PC-9 (cell line): ENCODE results near the gene HPS3. TPM values are rescaled to one million over a fixed set of nuclear protein-coding genes. Genes with fewer than 3 reads are reported as not detected.
"Not testable (repeated sequence)": the region's sequence is repeated elsewhere in the genome, so short reads cannot be mapped to it uniquely, and the experiment has no call there.

Experiments
- BruUV-seq: library from RNA; stranded (reverse); fragments of 400-500 nt; replicated peaks from 2 replicates; lab custom pipeline; 2021; lab: Mats Ljungman, UMichigan
- CTCF ChIA-PET: fragments of 300-600 bp; sonication (Branson Sonifier 250); formaldehyde crosslinking; loops from one replicate; lab custom pipeline; 2022; ENCODE audit warnings: antibody characterized with exemption; lab: Charles Lee
- POLR2A ChIA-PET: fragments of 300-600 bp; sonication (Branson Sonifier 250); formaldehyde crosslinking; loops from one replicate; lab custom pipeline; 2022; ENCODE audit warnings: antibody characterized with exemption; ENCODE audit not compliant: unreplicated experiment; lab: Charles Lee
- DNase-seq, 2 experiments: peaks; one replicate each; pipeline versions ENCODE4 v3.0.0 to v3.0.0-alpha.2; 2015 to 2022; ENCODE audit warnings: mixed read lengths in 1 of 2
- H2AFZ ChIP-seq: fragments of 200-600 bp; sonication (generic); 2 replicates; pipeline ENCODE4 v1.8.1; 2017; ENCODE audit warnings: antibody characterized with exemption
- H3F3A ChIP-seq: fragments of 200-600 bp; sonication (generic); 2 replicates; pipeline ENCODE4 v1.8.1; 2017; ENCODE audit warnings: antibody characterized with exemption, mild to moderate bottlenecking, low read depth; ENCODE audit not compliant: insufficient read depth
- H3K27ac ChIP-seq: fragments of 200-600 bp; sonication (generic); 2 replicates; pipeline ENCODE4 v1.6.1; 2016; ENCODE audit warnings: mixed run types
- H3K27me3 ChIP-seq: fragments of 200-600 bp; sonication (generic); 2 replicates; pipeline ENCODE4 v1.6.1; 2016; ENCODE audit warnings: low read depth, mixed run types; ENCODE audit not compliant: insufficient read depth
- H3K36me3 ChIP-seq: fragments of 200-600 bp; sonication (generic); 2 replicates; pipeline ENCODE4 v1.6.1; 2016; ENCODE audit warnings: low read depth, mixed run types
- H3K4me1 ChIP-seq: fragments of 200-600 bp; sonication (generic); replicated peaks from 2 replicates; pipeline ENCODE4 v1.6.1; 2016; ENCODE audit warnings: mixed run types; ENCODE audit not compliant: insufficient read depth
- H3K4me2 ChIP-seq: fragments of 200-600 bp; sonication (generic); 2 replicates; pipeline ENCODE4 v1.6.1; 2017; ENCODE audit warnings: mixed run types
- H3K4me3 ChIP-seq: fragments of 200-600 bp; sonication (generic); 2 replicates; pipeline ENCODE4 v1.6.1; 2016; ENCODE audit warnings: mixed run types
- H3K79me2 ChIP-seq: fragments of 200-600 bp; sonication (generic); 2 replicates; pipeline ENCODE4 v1.6.1; 2017; ENCODE audit warnings: low read depth, mixed run types
- H3K9me2 ChIP-seq: fragments of 200-600 bp; sonication (generic); 2 replicates; pipeline ENCODE4 v1.8.1; 2017; ENCODE audit warnings: mild to moderate bottlenecking; ENCODE audit not compliant: insufficient read depth
- H3K9me3 ChIP-seq: fragments of 200-600 bp; sonication (generic); 2 replicates; pipeline ENCODE4 v1.8.1; 2016; ENCODE audit warnings: low read depth; ENCODE audit not compliant: insufficient read depth
- H4K20me1 ChIP-seq: fragments of 200-600 bp; sonication (generic); 2 replicates; pipeline ENCODE4 v1.8.1; 2017; ENCODE audit not compliant: insufficient read depth
- CTCF ChIP-seq: fragments of 200-600 bp; sonication (generic); conservative IDR thresholded peaks from 2 replicates; pipeline ENCODE4 v1.6.1; 2017; ENCODE audit warnings: mixed run types, antibody characterized with exemption, mild to moderate bottlenecking, moderate library complexity
- EZH2 ChIP-seq: fragments of 200-600 bp; sonication (generic); IDR thresholded peaks from 2 replicates; pipeline ENCODE4 v1.8.0; 2017; ENCODE audit warnings: antibody characterized with exemption, low read depth
- intact Hi-C: fragments of 100-400 bp; cut with micrococcal nuclease; formaldehyde crosslinking; loops from one replicate; pipeline ENCODE4 v1.10.0; 2022; ENCODE audit not compliant: unreplicated experiment
- total RNA-seq: library from RNA; stranded (reverse); gene quantifications from 2 replicates; pipeline ENCODE4 v1.2.3, GENCODE V29; 2021

The HPS3 gene
- total RNA-seq, 1 experiment from 2014 or later: 33.4 TPM

GRCh38 chr3:149090907-149091306 lies 38.5 kb upstream of the HPS3 start:
- CTCF ChIA-PET: no interaction called here
- POLR2A ChIA-PET: interaction anchor here (0.7 kb wide), 1 partner anchor 136 kb away, joined by 4 read pairs; no protein-coding TSS in a partner anchor
- H3F3A ChIP-seq: no peaks in the 10 kb centered on the region; the same call in 1 of the 2 replicates
- H3K79me2 ChIP-seq: peaks cover 3% of the 10 kb centered on the region; the same call in 1 of the 2 replicates
- DNase-seq: no peak
- no peaks in the 10 kb centered on the region for H3K36me3 ChIP-seq
- no peak overlapping the region for H3K27ac ChIP-seq
- H3K4me1 ChIP-seq: no peaks in the 10 kb centered on the region
- H3K4me2 ChIP-seq: no peak overlapping the region
- no TSS peak for BruUV-seq
- intact Hi-C loops: no loop called here
- no peak overlapping the region for H2AFZ ChIP-seq
- TF ChIP-seq EZH2 (no peak), CTCF (no peak)
- H3K27me3 ChIP-seq: no peaks in the 10 kb centered on the region
- no peaks in the 10 kb centered on the region for H4K20me1 ChIP-seq
- no peak overlapping the region for H3K4me3 ChIP-seq
- no peaks in the 10 kb centered on the region for H3K9me2 ChIP-seq
- no peaks in the 10 kb centered on the region; the same call in 1 of the 2 replicates for H3K9me3 ChIP-seq

- ChIA-PET POLR2A (no interaction called here), CTCF (no interaction called here)
- H3K9me3 ChIP-seq: no peaks in the 10 kb centered on the region; the same call in 1 of the 2 replicates
- no peaks in the 10 kb centered on the region for H3F3A ChIP-seq
- H3K27ac ChIP-seq: no peak overlapping the region
- no peak overlapping the region for H3K4me2 ChIP-seq
- no peak overlapping the region for H3K4me3 ChIP-seq
- no peaks in the 10 kb centered on the region for H3K27me3 ChIP-seq
- no peaks in the 10 kb centered on the region for H4K20me1 ChIP-seq
- TF ChIP-seq EZH2: no peak
- TF ChIP-seq CTCF: no peak
- intact Hi-C loops: no loop called here
- H3K79me2 ChIP-seq: no peaks in the 10 kb centered on the region
- BruUV-seq: no TSS peak
- no peaks in the 10 kb centered on the region for H3K9me2 ChIP-seq
- no peak overlapping the region for H2AFZ ChIP-seq
- H3K36me3 ChIP-seq: no peaks in the 10 kb centered on the region
- no peak for DNase-seq
- no peaks in the 10 kb centered on the region for H3K4me1 ChIP-seq
Measured at GRCh38 chr3:149091983-149092382, 37.5 kb upstream of the HPS3 start.

GRCh38 chr3:149095487-149095886 lies 34.0 kb upstream of the HPS3 start:
- DNase-seq: no peak
- Histone ChIP-seq H3K4me3 (no peak overlapping the region), H3K79me2 (no peaks in the 10 kb centered on the region), H3K9me2 (no peaks in the 10 kb centered on the region), H3K9me3 (no peaks in the 10 kb centered on the region), H3F3A (no peaks in the 10 kb centered on the region), H3K36me3 (no peaks in the 10 kb centered on the region), H3K4me2 (no peak overlapping the region), H3K27ac (no peak overlapping the region), H3K27me3 (no peaks in the 10 kb centered on the region), H3K4me1 (no peaks in the 10 kb centered on the region), H2AFZ (no peak overlapping the region), H4K20me1 (no peaks in the 10 kb centered on the region)
- POLR2A ChIA-PET: no interaction called here
- intact Hi-C loops: no loop called here
- TF ChIP-seq CTCF: no peak
- no peak for TF ChIP-seq EZH2
- no TSS peak for BruUV-seq
- CTCF ChIA-PET: no interaction called here

- H3K36me3 ChIP-seq, H3K4me3 ChIP-seq, H3K27ac ChIP-seq, H3K79me2 ChIP-seq, H3K27me3 ChIP-seq, CTCF ChIA-PET, H3K9me3 ChIP-seq, POLR2A ChIA-PET, H3K4me1 ChIP-seq, H3K4me2 ChIP-seq, DNase-seq, intact Hi-C loops, H4K20me1 ChIP-seq, H3K9me2 ChIP-seq, BruUV-seq, H3F3A ChIP-seq, H2AFZ ChIP-seq: not testable (repeated sequence)
Measured at GRCh38 chr3:149097987-149098386, 31.5 kb upstream of the HPS3 start.
